ENCODE measurements around the gene PXN.

- TF ChIP-seq POLR2A (IDR thresholded peaks at IDR 0.05; ENCODE audit: low read depth, low read length) (no peak), POLR2AphosphoS5 (IDR thresholded peaks at IDR 0.05; ENCODE audit: low read depth, low read length) (no peak), TAF1 (IDR thresholded peaks at IDR 0.05; ENCODE audit: borderline replicate concordance, low read depth, low read length) (no peak)
These were observed 23.8 kb downstream of the PXN start for GRCh38 chr12:120241561-120242274.
